Mammary epithelial cell (primary cell): Measurements from ENCODE around the gene RRAGB.

Experiments used
- EZH2 ChIP-seq: IDR thresholded peaks from 2 replicates; pipeline ENCODE4 v1.6.1; 2012; ENCODE audit warnings: low read length, inconsistent platforms, borderline replicate concordance
- TF ChIP-seq, protein P1 (sequence below), 2 donors: IDR thresholded peaks in 1 of 2; conservative IDR thresholded peaks in 1 of 2; 2 replicates each; pipeline ENCODE4 v1.5.1; 2011 to 2012; ENCODE audit warnings: inconsistent platforms in 2 of 2, low read length in 2 of 2, mild to moderate bottlenecking in 2 of 2, control low read depth in 1 of 2, low read depth in 1 of 2; ENCODE audit not compliant: insufficient read depth in 1 of 2; ENCODE audit errors: extremely low read depth in 1 of 2

DNA sequence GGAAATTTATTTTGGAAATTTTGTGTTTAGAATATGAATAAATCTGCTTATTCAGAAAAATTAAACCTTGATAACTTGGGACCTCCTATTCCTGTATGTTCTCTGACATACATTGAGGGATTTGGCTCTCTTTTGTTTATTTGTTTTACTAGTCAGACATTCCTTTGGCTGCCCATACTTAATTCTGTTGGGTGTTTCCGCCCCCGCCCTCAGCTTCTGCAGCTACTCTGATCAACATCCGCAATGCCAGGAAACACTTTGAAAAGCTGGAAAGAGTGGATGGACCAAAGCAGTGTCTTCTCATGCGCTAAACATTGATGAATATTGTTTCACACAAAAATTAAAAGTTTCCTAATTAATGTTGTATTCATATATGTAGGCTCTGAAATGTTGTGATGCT is 40.5 kb downstream of the RRAGB start:
- TF ChIP-seq, protein P1, sequence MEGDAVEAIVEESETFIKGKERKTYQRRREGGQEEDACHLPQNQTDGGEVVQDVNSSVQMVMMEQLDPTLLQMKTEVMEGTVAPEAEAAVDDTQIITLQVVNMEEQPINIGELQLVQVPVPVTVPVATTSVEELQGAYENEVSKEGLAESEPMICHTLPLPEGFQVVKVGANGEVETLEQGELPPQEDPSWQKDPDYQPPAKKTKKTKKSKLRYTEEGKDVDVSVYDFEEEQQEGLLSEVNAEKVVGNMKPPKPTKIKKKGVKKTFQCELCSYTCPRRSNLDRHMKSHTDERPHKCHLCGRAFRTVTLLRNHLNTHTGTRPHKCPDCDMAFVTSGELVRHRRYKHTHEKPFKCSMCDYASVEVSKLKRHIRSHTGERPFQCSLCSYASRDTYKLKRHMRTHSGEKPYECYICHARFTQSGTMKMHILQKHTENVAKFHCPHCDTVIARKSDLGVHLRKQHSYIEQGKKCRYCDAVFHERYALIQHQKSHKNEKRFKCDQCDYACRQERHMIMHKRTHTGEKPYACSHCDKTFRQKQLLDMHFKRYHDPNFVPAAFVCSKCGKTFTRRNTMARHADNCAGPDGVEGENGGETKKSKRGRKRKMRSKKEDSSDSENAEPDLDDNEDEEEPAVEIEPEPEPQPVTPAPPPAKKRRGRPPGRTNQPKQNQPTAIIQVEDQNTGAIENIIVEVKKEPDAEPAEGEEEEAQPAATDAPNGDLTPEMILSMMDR (conservative IDR thresholded peaks at IDR 0.05 in 1 of 2, IDR thresholded peaks at IDR 0.05 in 1 of 2; ENCODE audit: extremely low read depth in 1 of 2, insufficient read depth in 1 of 2, low read depth in 1 of 2, low read length in 2 of 2): no peak
- TF ChIP-seq EZH2: no peak
